HCT116 (cell line): ENCODE data around the gene CELF4. TPM values are rescaled to one million over a fixed set of nuclear protein-coding genes. Genes with fewer than 3 reads are reported as not detected.

Experiments used
- ATAC-seq: fragments of 200-7000 bp; cut with Tn5 transposase; 2 replicates; pipeline ENCODE4 v1.9.1; 2020; ENCODE audit warnings: mild to moderate bottlenecking, moderate library complexity
- BruUV-seq: library from RNA; stranded (reverse); fragments of 400-500 nt; replicated peaks from 2 replicates; lab custom pipeline; 2021; lab: Mats Ljungman, UMichigan
- CTCF ChIA-PET: fragments of 300-600 bp; sonication (Branson Sonifier 250); formaldehyde crosslinking; loops from one replicate; lab custom pipeline; 2021; ENCODE audit warnings: antibody characterized with exemption; lab: Charles Lee
- POLR2A ChIA-PET: fragments of 300-600, 350-600 bp; sonication (Branson Sonifier 250); formaldehyde crosslinking; loops from one replicate; lab custom pipeline; 2021; ENCODE audit warnings: antibody characterized with exemption; lab: Charles Lee
- RAD21 ChIA-PET, 2 experiments: fragments of 300-600 bp; sonication (Branson Sonifier 250); formaldehyde crosslinking; loops; one replicate each; lab custom pipeline; 2023; ENCODE audit warnings: low total read pairs in 2 of 2; ENCODE audit not compliant: uncharacterized antibody in 2 of 2, unreplicated experiment in 2 of 2, low non-redundant PET in 1 of 2; lab: Charles Lee
- DNase-seq: peaks from one replicate; pipeline ENCODE4 v3.0.0-alpha.2; 2010; ENCODE audit warnings: low read depth, low spot score
- H2AFZ ChIP-seq: fragments of 200-600 bp; shearing (Covaris generic), sonication (generic); 2 replicates; pipeline ENCODE4 v1.6.1; 2017; ENCODE audit warnings: low read depth, mixed run types, mixed read lengths, antibody characterized with exemption, low read length; ENCODE audit not compliant: poor library complexity, severe bottlenecking
- H3K27ac ChIP-seq: 2 replicates; pipeline ENCODE4 v1.5.1; 2012; ENCODE audit warnings: low read depth, low read length
- H3K27me3 ChIP-seq: fragments of 200-600 bp; sonication (generic); 2 replicates; pipeline ENCODE4 v1.6.1; 2016; ENCODE audit warnings: mixed run types, low read length, mixed read lengths; ENCODE audit not compliant: insufficient read depth
- H3K36me3 ChIP-seq, 2 experiments: fragments of 200-500 bp in 1 of 2; fragments of 200-600 bp in 1 of 2; sonication (Bioruptor generic) in 1 of 2; sonication (generic) in 1 of 2; 2 replicates each; pipeline versions ENCODE4 v1.5.1 to v1.6.1; 2014 to 2016; ENCODE audit warnings: low read length in 2 of 2, inconsistent platforms in 1 of 2, mixed read lengths in 1 of 2, mixed run types in 1 of 2; ENCODE audit not compliant: insufficient read depth in 2 of 2, control insufficient read depth in 1 of 2
- H3K4me1 ChIP-seq, 2 experiments: fragments of 200-600 bp in 1 of 2; sonication (generic) in 1 of 2; 2 replicates each; pipeline versions ENCODE4 v1.5.1 to v1.6.1; 2012 to 2017; ENCODE audit warnings: low read length in 2 of 2, inconsistent platforms in 1 of 2, mild to moderate bottlenecking in 1 of 2, mixed read lengths in 1 of 2, mixed run types in 1 of 2, moderate library complexity in 1 of 2; ENCODE audit not compliant: insufficient read depth in 2 of 2, control insufficient read depth in 1 of 2
- H3K4me2 ChIP-seq: fragments of 200-600 bp; sonication (generic); 2 replicates; pipeline ENCODE4 v1.6.1; 2017; ENCODE audit warnings: mixed run types, low read length, mixed read lengths
- H3K4me3 ChIP-seq, 2 experiments: fragments of 200-600 bp in 1 of 2; sonication (generic) in 1 of 2; replicated peaks in 1 of 2; 2 replicates each; pipeline ENCODE4 v1.5.1; 2011 to 2016; ENCODE audit warnings: low read length in 2 of 2, control low read depth in 1 of 2, low read depth in 1 of 2, mild to moderate bottlenecking in 1 of 2, mixed read lengths in 1 of 2, mixed run types in 1 of 2
- H3K79me2 ChIP-seq: fragments of 200-600 bp; sonication (generic); 2 replicates; pipeline ENCODE4 v1.6.1; 2017; ENCODE audit warnings: mild to moderate bottlenecking, mixed run types, low read length, moderate library complexity, mixed read lengths; ENCODE audit not compliant: insufficient read depth
- H3K9ac ChIP-seq: fragments of 200-600 bp; sonication (generic); 2 replicates; pipeline ENCODE4 v1.6.1; 2016; ENCODE audit warnings: low read length, mixed read lengths
- H3K9me2 ChIP-seq: fragments of 200-600 bp; sonication (generic), shearing (Covaris generic); 2 replicates; pipeline ENCODE4 v1.6.1; 2017; ENCODE audit warnings: mixed run types, mild to moderate bottlenecking, moderate library complexity; ENCODE audit not compliant: insufficient read depth
- H3K9me3 ChIP-seq, 2 experiments: fragments of 200-500 bp in 1 of 2; fragments of 200-600 bp in 1 of 2; sonication (Bioruptor generic) in 1 of 2; sonication (generic) in 1 of 2; 2 replicates each; pipeline ENCODE4 v1.6.1; 2014 to 2017; ENCODE audit warnings: low read length in 2 of 2, mixed read lengths in 2 of 2, inconsistent platforms in 1 of 2, low read depth in 1 of 2, mild to moderate bottlenecking in 1 of 2, mixed run types in 1 of 2, moderate library complexity in 1 of 2; ENCODE audit not compliant: control insufficient read depth in 1 of 2, insufficient read depth in 1 of 2
- H4K20me1 ChIP-seq: fragments of 200-600 bp; sonication (generic), shearing (Covaris generic); 2 replicates; pipeline ENCODE4 v1.6.1; 2017; ENCODE audit warnings: mixed run types, mild to moderate bottlenecking, moderate library complexity; ENCODE audit not compliant: insufficient read depth
- ATF3 ChIP-seq: IDR thresholded peaks from 2 replicates; pipeline ENCODE4 v1.6.1; 2012
- CBX3 ChIP-seq: IDR thresholded peaks from 2 replicates; pipeline ENCODE4 v1.6.1; 2012; ENCODE audit warnings: low read depth
- CTCF ChIP-seq, 3 experiments: fragments of 200-600 bp in 1 of 3; sonication (generic) in 1 of 3; IDR thresholded peaks in 2 of 3; conservative IDR thresholded peaks in 1 of 3; 2 replicates each; pipeline ENCODE4 v1.5.1; 2012 to 2017; ENCODE audit warnings: low read depth in 2 of 3, low read length in 2 of 3, antibody characterized with exemption in 1 of 3, borderline replicate concordance in 1 of 3, control low read depth in 1 of 3, mild to moderate bottlenecking in 1 of 3, mixed read lengths in 1 of 3, mixed run types in 1 of 3, moderate library complexity in 1 of 3; ENCODE audit not compliant: insufficient read depth in 1 of 3
- EGR1 ChIP-seq: IDR thresholded peaks from 2 replicates; pipeline ENCODE4 v1.6.1; 2012; ENCODE audit warnings: low read depth
- ELF1 ChIP-seq: IDR thresholded peaks from 2 replicates; pipeline ENCODE4 v1.6.1; 2012; ENCODE audit warnings: low read depth, borderline replicate concordance
- EZH2 ChIP-seq: fragments of 200-600 bp; sonication (generic); IDR thresholded peaks from 2 replicates; pipeline ENCODE4 v1.6.1; 2017; ENCODE audit warnings: antibody characterized with exemption, mixed run types
- EZH2phosphoT487 ChIP-seq: fragments of 200-600 bp; IDR thresholded peaks from 2 replicates; pipeline ENCODE4 v1.6.1; 2018; ENCODE audit warnings: antibody characterized with exemption, borderline replicate concordance
- FOSL1 ChIP-seq: IDR thresholded peaks from 2 replicates; pipeline ENCODE4 v1.6.1; 2012; ENCODE audit warnings: low read depth
- POLR2A ChIP-seq: IDR thresholded peaks from 2 replicates; pipeline ENCODE4 v1.7.0; 2011; ENCODE audit warnings: borderline replicate concordance; ENCODE audit not compliant: insufficient read depth, insufficient read length; ENCODE audit errors: extremely low read depth
- POLR2AphosphoS5 ChIP-seq: IDR thresholded peaks from 2 replicates; pipeline ENCODE4 v1.6.1; 2011; ENCODE audit warnings: mild to moderate bottlenecking, low read depth, low read length, moderate library complexity
- RAD21 ChIP-seq: IDR thresholded peaks from 2 replicates; pipeline ENCODE4 v1.6.1; 2012; ENCODE audit warnings: low read depth, mild to moderate bottlenecking
- SP1 ChIP-seq: IDR thresholded peaks from 2 replicates; pipeline ENCODE4 v1.6.1; 2012; ENCODE audit warnings: low read depth
- SRF ChIP-seq: IDR thresholded peaks from 2 replicates; pipeline ENCODE4 v1.6.1; 2012; ENCODE audit warnings: low read depth
- YY1 ChIP-seq: IDR thresholded peaks from 2 replicates; pipeline ENCODE4 v1.6.1; 2011; ENCODE audit warnings: low read length, low read depth, moderate library complexity, mild to moderate bottlenecking; ENCODE audit not compliant: insufficient replicate concordance; ENCODE audit errors: extremely low read depth
- ZFX ChIP-seq: fragments of 450-650 bp; IDR thresholded peaks from 2 replicates; pipeline ENCODE4 v1.6.1; 2017
- ZNF274 ChIP-seq: fragments of 200-500 bp; sonication (Bioruptor generic); IDR thresholded peaks from 2 replicates; pipeline ENCODE4 v1.6.1; 2014; ENCODE audit warnings: mild to moderate bottlenecking, low read depth, low read length, inconsistent platforms
- intact Hi-C: fragments of 100-400 bp; cut with micrococcal nuclease; formaldehyde crosslinking; loops from 2 replicates; pipeline ENCODE4 v1.10.0; 2022
- total RNA-seq: library from RNA; stranded (reverse); gene quantifications from one replicate; pipeline ENCODE4 v1.2.1, GENCODE V29; 2021; ENCODE audit not compliant: unreplicated experiment

CELF4 gene
- total RNA-seq, 1 experiment from 2014 or later: not detected

GRCh38 chr18:37309861-37310260, 255.7 kb downstream of the CELF4 start:
- no peak overlapping the region for H3K9ac ChIP-seq
- H3K79me2 ChIP-seq: no peaks in the 10 kb centered on the region
- ChIA-PET POLR2A (no interaction called here), CTCF (no interaction called here), RAD21 (no interaction called here)
- BruUV-seq: no TSS peak
- H3K27me3 ChIP-seq: no peaks in the 10 kb centered on the region
- H3K4me2 ChIP-seq: no peak overlapping the region
- ATAC-seq (no peak), DNase-seq (no peak)
- intact Hi-C loops: no loop called here
- no peaks in the 10 kb centered on the region for H3K9me3 ChIP-seq
- no peaks in the 10 kb centered on the region for H3K36me3 ChIP-seq
- H3K4me3 ChIP-seq: no peak overlapping the region
- no peaks in the 10 kb centered on the region for H4K20me1 ChIP-seq
- H3K4me1 ChIP-seq: no peaks in the 10 kb centered on the region
- H3K27ac ChIP-seq: no peak overlapping the region
- H2AFZ ChIP-seq: no peak overlapping the region
- no peak for TF ChIP-seq RAD21
- no peak for TF ChIP-seq POLR2A
- TF ChIP-seq ZNF274: no peak
- no peak for TF ChIP-seq ELF1
- TF ChIP-seq POLR2AphosphoS5: no peak
- no peak for TF ChIP-seq ATF3
- no peak for TF ChIP-seq CTCF (IDR thresholded peaks at IDR 0.05 in 2 of 3, conservative IDR thresholded peaks at IDR 0.05 in 1 of 3; ENCODE audit: borderline replicate concordance in 1 of 3, insufficient read depth in 1 of 3, low read depth in 2 of 3, low read length in 2 of 3)
- no peak for TF ChIP-seq SRF
- no peak for TF ChIP-seq FOSL1
- TF ChIP-seq YY1: no peak
- TF ChIP-seq CBX3: no peak
- no peak for TF ChIP-seq EZH2phosphoT487
- no peak for TF ChIP-seq ZFX
- TF ChIP-seq EGR1: no peak
- no peak for TF ChIP-seq EZH2
- TF ChIP-seq SP1: no peak
- H3K9me2 ChIP-seq: no peaks in the 10 kb centered on the region
